Activated CD8-positive, alpha-beta memory T cell treated with anti-CD3 and anti-CD28 coated beads for 1 hour (primary cell): ENCODE data around the gene SOX9.
"Not testable (repeated sequence)": the region's sequence is repeated elsewhere in the genome, so short reads cannot be mapped to it uniquely, and the experiment has no call there.

Source experiments
- DNase-seq, 2 donors: peaks; one replicate each; pipeline ENCODE4 v3.0.0-alpha.2; 2020; ENCODE audit warnings: low read depth in 1 of 2; ENCODE audit errors: extremely low read depth in 1 of 2

Gene SOX9

DNA sequence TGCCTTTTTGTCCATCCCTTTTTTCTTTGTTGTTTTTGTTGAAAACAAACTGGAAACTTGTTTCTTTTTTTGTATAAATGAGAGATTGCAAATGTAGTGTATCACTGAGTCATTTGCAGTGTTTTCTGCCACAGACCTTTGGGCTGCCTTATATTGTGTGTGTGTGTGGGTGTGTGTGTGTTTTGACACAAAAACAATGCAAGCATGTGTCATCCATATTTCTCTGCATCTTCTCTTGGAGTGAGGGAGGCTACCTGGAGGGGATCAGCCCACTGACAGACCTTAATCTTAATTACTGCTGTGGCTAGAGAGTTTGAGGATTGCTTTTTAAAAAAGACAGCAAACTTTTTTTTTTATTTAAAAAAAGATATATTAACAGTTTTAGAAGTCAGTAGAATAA, 4.9 kb downstream of the SOX9 start:
- no peak for DNase-seq

DNA sequence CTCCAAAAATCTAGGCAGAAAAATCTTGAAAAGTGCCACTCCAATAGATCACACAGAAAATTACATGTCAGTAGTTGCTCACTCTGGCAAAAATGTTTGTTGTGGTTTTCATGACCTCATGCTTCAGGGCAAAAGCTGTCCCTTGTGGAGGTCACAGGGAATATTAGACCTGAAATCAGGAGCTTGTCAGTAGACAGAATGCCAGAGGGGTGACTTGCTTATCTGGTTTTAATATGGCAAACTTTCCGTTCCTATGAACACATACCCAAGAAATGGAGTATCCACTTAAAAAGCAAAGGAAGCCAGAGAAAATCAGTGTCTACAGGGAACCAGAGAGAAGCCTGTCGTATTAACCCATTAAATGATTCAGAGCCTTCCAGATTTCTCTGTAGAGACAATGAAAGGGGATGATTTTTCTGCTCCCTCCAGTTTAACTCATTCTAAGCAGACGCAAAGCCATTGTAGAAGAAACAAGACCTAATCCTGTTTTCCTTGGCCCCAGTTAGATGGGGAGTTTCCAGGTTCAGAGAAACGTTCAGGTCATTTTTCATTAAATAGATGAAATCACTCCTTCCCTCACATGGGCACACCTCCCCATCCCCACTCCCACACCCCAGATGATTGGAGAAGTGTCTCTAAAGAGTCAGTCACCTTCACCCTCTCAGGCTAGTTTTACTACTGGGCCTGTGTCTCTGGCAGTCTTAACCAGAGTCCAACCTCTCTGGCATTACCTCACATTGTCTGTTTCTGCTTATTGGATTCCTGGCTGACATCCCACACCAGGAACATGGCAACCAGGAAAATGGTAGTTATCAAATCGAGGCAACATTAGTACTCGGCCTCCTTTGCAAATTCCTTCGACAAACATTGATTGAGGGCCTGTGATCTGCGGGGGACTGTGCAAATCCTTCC, 6.0 kb downstream of the SOX9 start:
- no peak for DNase-seq

DNA sequence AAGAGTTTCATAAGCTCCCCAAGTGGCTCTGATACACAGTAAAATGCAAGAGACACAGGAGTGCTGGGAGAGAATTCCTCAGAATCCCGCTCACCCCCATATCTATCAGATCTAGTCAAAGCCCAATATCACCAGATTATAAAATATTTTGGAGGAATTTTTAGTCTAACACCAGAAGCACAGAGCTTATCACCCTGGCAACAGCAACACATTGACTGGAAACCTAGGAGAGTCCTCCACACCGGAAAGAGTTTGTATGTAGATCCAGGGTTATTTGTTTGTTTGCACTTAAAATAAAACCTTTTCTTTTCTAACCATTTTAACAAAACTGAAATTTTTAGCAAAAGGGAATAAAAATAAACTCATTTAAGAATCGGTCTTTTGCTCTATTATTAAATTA, 7.2 kb downstream of the SOX9 start:
- DNase-seq = no peak

DNA sequence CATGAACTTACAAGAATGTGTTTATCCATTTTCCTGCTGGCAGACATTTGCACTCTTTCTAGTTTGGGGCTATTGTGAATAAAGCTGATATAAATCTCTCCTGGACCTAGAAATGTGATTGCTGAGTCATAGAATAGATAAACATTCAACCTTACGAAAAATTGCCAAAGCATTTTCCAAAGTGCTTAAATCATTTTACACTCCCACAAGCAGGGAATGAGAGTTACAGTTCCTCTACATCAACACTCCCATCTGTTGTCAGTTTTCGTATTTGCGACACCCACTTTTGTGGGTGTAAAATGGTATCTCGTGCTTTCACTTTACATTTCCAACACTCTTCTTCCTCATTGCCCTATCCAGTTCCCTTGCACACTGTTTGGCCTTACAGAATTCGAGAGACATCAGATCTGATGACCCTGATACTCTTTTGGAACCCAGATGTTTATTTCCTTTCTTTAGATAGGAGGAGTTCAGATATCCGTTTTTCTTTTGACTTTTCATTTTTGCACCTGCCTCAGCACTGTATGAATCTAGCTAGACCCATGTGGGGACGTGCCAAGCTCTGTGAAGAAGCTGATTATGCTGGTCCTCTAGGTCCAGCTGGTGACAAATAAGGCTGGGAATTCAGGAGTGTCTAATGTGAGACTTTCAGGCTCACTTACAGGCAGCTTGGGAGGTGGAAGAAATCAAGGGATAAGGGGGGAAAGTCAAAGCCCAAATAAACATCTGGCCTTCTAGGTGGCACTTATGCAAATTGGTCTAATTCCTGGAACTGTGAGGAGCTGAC, 14.0 kb downstream of the SOX9 start:
- no peak for DNase-seq

DNA sequence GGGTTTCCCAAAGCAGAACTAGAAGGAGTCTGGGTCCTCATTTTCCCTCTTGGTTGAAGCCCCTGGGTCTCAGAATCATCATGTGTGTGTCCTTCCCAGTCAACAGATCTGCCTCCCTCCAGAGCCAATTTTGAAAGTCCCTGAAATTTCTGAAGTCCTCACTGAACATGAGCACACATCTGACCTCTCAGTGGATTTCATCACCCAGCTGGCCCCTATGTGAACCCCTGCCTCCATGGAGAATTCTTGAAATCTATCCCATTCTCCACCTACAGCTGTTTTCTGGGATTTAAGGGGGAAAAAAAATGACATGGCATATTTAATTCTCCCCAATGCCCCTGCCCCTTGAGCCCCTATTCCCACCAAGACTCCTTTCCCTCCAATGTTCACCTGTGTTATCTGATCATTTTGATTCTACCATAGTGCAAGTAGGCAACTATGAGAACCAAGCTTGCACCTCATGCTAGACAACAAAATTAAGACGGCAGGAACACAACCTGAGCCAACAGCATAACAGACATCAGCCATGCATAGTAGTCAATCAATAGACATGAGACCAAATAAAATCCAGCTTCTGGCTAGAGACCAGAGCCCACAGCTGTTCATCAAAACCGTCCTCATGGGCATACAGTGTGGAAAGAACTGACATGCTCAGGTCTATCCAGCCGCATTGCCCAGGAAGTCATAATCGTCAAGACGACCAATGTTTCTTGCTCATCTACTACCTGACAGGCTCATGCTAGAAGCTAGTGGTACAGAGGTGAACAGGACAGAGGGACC, 14.9 kb downstream of the SOX9 start:
- DNase-seq = no peak

DNA sequence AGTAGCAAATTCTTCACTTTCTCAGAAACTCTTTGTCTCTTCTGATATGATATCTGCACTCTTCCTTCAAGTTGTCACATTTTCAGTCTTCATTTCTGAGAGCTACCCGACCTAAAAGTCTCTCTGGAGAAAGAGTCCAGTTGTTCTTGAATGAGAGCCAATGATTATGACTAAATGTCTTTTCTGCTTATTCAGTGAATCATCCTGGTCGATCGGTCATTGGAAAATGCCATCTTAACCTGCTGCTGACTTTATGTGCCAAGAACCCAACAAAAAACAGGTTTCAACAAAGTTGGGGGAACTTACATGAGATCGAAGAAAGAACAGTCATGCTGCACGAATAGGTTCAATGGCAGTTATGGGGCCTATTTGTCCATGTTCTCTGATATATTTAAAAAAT, 15.9 kb downstream of the SOX9 start:
- no peak for DNase-seq

DNA sequence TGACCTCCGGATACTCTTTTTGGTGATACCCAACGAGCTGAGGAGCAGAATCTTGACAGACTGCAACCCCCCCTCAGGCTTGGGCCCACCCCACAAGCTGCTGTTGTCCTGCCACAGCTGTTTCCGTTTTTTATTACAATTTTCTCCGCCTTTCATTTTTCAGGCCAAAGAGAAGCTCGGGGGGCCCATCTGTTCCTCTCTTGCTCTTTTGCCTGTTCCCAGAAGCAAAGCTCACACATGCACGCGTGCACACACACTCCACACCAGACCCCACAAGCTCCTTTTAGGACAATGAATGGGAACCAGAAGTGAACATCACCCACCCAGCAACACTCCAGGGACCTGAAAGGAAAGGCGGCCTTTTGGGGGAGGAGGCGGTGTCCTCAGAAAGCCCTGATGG, 16.3 kb downstream of the SOX9 start:
- no peak for DNase-seq

DNA sequence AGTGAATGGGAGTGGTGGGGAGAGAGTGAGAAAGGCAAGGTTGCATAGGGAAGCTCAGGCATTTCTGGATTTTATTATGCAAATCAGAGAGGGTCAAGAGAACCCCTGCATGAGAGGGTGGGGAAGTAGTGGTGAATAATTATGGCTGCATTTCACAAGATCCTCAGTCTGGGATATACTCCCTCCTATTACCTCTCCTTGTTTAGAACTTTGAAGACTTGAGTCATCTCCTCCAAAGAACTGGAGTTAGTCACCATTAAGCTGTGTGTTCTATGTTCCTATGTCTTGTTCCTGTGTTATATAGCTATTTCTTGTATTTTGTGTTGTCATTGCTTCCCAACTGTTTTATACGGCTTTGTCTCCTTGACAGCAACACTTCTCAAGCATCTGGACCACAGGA, 18.4 kb downstream of the SOX9 start:
- no peak for DNase-seq

DNA sequence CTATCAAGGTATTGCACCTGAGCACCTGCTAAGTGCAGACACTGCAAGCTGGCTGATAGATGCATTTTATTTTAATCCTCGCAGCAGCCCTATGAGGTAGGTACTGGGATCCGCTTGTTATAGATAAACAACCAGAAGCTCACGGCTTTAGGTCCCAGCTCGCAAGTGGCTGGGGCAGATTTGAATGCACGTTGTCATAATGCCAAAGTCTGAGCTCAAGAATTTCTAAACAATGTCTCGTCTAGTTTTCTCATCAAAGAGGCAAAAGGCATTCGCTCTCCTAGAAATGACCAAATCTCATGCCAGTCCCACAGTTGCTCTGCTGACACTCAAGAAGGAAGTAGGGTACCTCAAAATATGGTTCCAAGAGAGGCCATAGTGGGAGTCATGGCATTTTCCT, 20.5 kb downstream of the SOX9 start:
- DNase-seq = no peak

DNA sequence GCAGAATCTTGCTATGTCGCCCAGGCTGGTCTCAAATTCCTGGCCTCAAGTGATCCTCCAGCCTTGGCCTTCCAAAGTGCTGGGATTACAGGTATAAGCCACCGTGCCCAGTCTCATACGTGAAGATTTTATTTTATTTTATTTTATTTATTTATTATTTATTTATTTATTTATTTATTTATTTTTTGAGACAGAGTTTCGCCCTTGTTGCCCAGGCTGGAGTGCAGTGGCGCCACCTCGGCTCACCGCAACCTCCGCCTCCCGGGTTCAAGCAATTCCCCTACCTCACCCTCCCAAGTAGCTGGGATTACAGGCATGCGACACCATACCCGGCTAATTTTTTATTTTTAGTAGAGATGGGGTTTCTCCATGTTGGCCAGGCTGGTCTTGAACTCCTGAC, 21.3 kb downstream of the SOX9 start:
- DNase-seq = not testable (repeated sequence)

DNA sequence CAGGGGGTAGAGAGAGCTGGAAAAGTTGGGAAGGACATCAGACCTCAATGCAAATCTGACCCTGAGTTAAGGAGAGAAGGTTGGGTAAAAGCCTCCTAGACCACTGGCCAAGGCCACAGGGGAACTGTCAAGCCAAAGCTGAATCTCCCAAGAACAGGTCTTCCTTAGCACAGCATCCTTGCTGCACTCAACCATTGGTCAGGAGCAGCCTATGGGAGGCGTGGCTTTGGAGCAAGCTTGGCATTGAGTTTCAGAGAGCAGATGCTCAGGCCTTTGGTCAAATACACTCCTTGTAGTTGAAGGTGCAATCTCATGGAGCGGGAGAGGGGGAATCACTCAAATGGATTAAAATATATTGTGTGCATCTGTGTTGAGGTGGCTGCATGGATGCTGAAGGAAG, 21.8 kb downstream of the SOX9 start:
- no peak for DNase-seq

DNA sequence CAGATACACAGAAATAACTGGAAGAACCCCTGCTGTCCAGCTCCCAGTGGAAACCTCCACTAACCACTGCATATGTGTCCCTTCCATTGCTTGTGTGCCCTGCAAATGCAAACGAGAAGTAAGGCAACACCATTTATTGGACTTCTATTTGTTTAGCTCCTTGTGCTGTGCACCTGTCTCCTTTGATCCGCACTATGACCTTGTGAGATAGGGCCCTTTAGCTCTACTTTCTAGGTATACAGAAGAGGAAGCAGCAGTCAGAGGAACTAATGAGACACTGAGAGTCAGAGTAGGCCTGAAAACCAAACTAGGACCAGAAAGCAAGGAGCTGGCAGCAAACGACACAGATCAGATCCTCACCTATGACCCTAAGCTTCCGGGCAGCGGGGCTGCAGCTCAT, 22.4 kb downstream of the SOX9 start:
- DNase-seq = no peak

DNA sequence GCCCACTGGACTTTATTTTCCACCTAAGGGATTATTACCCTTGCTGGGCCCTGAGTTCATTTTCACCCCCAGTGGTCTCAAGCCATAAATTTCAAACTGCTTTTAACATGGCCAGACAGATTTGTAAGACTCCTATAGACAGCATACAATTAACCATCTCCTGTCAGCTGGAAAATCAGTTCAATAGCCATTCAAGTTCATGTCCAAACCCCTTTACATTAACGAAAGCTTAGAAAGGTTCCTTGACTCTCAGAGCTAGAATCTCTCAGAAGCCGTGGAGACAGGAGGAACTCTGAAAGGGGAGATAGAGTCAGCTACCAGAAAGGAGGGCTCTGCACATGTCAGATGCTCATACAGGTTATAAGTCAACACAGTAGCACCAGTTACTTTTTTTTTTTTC, 23.3 kb downstream of the SOX9 start:
- DNase-seq = no peak

DNA sequence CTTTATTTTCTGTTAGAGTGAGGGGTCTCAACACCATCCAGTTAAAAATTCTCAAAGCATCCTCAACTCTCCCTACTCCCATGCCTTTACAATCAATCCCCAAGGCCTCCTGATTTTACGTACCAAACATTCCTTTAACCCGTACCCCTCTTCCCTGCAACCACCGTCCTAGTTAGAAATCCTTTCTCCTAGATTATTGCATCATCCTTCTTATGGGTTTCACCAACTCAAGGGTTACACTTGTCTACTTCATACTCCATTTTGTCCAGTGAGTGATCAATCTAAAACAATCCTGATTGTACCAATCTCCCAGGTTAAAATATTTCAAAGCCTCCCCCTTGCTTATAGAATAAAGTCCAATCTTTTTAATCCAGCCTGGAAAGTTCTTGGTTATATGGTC, 24.7 kb downstream of the SOX9 start:
- no peak for DNase-seq

DNA sequence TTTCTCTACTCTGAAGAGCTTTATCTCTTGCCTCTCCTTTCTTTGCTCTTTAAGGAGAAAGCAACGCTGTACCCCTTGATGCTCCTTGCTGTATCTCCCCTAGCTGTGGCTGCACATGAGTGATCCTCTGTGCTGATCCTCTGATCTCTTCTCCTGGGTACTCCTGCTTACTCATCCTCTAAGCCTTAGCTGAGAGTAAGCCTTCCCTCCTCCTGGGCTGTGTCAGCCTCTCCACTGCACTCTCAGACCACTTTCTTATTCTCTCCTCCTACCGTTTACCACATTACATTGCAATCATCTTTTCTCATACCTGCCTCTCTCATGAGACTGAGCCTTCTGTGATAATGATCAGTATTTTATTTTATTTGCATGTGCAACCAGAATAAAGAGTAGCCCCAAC, 25.1 kb downstream of the SOX9 start:
- no peak for DNase-seq

DNA sequence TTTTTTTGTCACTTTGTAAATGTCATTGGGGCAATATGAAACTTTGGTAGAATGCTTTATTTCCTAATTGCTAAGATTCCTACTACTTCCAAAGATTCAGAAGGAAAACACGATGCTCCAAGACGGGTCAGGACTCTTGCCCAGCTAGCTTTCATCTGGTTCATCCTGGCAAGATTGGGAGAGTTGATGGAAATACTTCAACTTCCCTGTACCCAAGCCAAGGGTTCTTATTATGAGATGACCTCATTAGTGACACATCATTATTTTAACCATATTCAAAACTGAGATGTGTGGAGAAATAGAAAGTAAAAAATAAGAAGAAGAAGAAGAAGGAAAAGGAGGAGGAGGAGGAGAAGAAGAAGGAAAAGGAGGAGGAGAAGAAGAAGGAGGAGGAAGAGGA, 25.6 kb downstream of the SOX9 start:
- no peak for DNase-seq

DNA sequence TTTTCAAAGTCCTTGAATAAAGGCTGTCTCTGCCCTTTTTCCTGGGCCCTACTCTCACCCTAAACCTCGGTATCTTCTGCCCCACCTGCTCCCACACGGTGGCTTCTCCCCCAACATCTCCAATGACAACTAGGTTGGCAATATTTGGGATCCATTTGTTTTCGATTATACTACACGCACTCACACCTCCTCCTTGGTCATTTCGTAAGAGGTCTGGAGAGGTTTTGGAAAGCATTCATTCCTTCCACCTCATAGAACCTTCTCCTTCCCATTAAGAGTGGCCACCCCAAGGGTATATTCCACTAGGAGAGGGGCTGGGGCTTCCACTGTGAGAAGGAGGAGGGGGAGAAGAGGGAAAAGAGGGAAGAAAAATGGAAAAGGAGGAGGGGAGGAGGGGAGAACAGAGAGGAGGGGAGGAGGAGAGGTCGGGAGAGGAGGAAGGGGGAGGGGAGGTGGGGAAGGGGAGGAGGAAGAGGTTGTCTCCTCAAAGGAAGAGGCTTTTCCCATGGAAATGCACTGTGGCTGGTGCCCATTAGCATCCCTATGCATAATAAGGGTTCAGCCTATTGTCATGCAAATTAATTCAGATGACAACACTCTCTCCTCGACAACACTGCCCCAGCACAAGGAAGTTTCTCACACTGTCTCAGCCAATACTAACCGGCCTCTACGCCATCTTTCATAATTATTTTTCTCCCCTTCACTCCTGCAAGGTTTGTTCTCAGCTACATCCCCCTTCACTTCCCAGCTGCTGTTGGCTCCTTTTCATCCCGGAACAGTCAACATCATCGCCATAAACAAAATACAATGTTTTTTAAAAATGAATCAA, 30.0 kb downstream of the SOX9 start:
- DNase-seq = no peak

DNA sequence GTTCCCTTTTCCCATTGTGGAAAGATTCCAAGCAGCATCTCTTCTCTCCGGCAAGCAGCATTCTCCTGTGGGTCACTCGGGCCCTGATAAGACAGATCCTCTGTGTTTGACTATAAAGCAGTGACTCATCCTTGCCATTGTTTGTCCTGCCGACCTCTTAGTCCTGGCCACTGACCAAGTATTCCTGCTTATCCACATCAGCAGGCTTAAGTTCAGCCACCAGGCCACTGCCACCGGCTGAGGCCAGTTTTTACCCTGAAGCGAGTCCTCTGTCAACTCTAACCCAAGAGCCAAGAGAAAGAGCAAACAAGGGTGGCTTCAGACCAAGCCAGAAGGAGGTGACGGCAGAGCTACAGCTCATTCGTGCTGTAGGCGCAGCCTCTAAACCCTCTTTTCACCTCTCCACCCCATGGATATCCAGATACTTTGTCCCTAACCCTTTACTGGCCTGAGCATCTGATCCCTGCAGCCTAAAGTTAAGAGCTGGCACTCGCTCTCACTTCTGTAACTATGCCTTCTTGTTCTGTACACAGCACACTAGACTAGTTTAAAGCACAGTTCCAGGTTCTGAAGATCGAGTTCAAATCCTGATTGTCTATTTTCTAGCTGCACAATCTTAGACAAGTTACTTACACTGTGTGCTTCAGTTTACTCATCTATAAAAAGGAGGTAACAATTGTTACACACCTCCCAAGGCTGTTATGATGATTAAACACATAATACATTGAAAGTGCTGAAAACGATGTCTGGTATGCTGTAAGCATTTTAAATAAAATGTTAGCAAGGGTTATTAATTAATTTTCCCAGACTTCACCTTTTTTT, 31.0 kb downstream of the SOX9 start:
- DNase-seq = no peak

DNA sequence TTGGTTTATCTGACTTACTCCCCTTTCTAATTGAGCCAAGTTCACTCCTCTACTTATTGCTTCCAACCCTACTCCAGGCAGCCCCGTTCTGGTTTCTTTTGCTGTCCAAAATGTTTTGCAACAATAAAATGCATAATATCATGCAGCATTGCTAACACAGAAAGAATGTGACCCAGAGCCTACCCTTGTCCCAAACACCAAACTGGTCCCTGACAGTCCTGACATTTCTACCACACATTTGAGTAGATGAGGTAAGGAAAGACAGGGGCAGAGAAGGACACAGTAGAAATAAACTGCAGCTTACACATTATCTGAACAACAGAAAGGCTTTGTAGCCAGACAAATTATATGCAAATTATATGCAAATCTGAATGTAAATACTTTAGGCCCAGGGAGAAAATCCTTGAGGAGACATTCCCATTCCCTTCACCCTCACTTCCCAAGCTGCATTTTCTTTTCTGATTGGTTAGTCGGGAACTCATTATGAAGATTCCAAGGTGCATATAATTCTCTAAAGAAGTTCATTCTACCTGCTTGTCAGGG, 31.6 kb downstream of the SOX9 start:
- no peak for DNase-seq
